ENCODE results near the gene STEEP1.

STEEP1 gene

GRCh38 chrX:119565107-119565663, at the start of gene STEEP1:
TSS of gene STEEP1 (minus strand) at chrX:119565409. CDS start at chrX:119565355, 54 bp downstream.
- in situ Hi-C loops (cut with HindIII; ENCODE audit: low pct_ligation_motif_present, low pct_unique_long_range_greater_than_20kb, low sequenced_read_pairs): no loop called here
- DNase-seq: peak; percentile 83

DNA sequence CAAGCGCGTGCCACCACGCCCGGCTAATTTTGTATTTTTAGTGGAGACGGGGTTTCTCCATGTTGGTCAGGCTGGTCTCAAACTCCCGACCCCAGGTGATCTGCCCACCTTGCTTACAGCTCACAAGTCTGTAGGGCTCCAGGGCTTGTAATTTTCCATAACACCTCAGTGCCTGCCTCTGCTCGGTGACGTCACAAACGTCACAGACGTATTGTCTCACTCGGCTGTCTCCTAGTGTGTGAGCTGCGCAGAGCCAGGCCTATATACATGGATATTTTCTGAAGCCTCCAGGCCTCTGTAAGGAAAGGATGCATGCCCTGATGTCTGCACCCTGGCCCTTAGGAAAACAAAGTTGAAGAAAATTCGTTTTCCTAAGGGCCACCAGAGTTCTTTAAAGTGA, 49.6 kb upstream of the STEEP1 start:
- in situ Hi-C loops (cut with HindIII; ENCODE audit: low pct_ligation_motif_present, low pct_unique_long_range_greater_than_20kb, low sequenced_read_pairs): no loop called here
- no peak for DNase-seq

- DNase-seq: no peak
- in situ Hi-C loops (cut with HindIII; ENCODE audit: low pct_ligation_motif_present, low pct_unique_long_range_greater_than_20kb, low sequenced_read_pairs): no loop called here
Observed at GRCh38 chrX:119607018-119607389, 41.8 kb upstream of the STEEP1 start.

DNA sequence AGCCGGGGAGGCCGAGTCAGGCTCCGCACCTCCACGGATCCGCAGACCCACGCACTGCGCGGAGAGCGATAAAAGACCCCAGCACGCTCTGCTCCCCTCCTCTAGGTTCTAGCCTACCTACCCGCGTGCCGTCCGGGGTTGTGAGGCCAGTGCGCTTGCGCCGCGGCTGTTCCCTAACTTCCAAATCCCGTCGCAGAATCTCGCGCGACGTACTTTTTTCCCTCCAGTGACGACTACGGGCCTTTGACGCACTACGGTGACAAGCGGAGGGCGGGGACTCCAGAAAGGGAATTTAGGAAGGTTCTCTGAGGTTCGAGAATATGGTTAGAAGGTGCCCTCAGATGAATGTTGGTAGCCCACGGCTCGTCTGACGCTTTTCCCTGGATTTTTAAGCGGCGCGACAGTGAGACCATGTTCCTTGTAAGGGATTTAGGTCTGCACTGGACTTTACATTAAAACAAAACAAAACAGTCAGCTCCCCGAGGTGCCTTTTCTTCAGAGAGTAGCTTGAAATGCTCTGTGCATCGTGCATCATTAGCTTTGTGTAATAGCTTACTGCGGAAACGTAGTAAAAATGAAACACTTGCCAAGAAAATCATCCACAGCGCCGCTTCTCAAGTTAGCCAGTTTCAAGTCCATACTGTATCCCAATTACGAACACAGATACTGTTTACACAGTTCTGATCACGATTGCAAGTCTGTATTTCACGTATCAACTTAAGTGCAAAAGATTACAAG, 41.2 kb upstream of the STEEP1 start, which contains the start of gene NKRF:
Gene NKRF (minus strand): TSS at position 145 of the 738 bp plus-strand sequence.
- in situ Hi-C loops (cut with HindIII; ENCODE audit: low pct_ligation_motif_present, low pct_unique_long_range_greater_than_20kb, low sequenced_read_pairs): no loop called here
- DNase-seq: peak; percentile 84

GRCh38 chrX:119605464-119606279, 40.5 kb upstream of the STEEP1 start:
- DNase-seq: peak; percentile 11
- in situ Hi-C loops (cut with HindIII; ENCODE audit: low pct_ligation_motif_present, low pct_unique_long_range_greater_than_20kb, low sequenced_read_pairs): no loop called here

GRCh38 chrX:119604766-119605463, 39.7 kb upstream of the STEEP1 start:
- in situ Hi-C loops (cut with HindIII; ENCODE audit: low pct_ligation_motif_present, low pct_unique_long_range_greater_than_20kb, low sequenced_read_pairs): no loop called here
- DNase-seq: no peak

DNA sequence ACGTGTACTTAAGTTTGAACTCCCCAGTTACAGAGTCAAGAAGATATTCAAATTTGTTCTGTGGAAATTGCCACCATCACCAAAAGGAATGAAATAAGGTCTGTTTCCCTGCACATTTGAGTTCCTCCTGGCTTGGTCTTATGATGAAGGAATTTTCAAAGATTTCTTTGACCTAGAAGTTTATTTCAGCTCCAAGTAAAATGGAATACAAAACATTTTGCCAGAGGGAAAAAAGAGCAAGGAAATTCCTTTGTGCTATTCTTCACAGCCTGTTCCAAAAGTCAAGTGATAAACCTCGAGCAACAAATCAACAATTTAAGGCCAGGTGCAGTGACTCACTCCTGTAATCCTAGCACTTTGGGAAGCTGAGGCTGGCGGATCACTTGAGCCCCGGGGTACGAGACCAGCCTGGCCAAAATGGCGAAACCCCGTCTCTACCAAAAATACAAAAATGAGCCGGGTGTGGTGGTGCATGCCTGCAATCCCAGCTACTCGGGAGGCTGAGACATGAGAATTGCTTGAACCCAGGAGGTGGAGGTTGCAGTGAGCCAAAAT, 37.6 kb upstream of the STEEP1 start:
- in situ Hi-C loops (cut with HindIII; ENCODE audit: low pct_ligation_motif_present, low pct_unique_long_range_greater_than_20kb, low sequenced_read_pairs): no loop called here
- no peak for DNase-seq

DNA sequence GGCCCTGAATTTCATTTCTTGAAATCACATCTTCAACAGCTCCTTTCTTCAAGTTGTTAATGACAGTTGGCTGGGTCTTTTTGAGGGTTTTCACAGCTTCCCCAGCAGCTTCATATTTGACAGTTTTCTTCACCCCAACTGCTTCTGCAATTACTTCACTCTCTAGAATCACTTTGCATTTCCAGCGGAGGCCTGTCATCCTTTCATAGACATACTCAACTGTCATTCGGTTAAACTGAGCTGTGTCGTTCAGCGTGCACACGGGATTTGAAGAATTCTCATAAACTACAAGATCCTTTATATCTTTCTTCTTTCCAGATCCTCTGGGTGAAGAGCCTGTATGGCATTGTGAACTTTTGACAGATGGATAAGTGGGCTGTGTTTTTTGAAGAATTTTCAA, 24.6 kb upstream of the STEEP1 start:
- no peak for DNase-seq
- in situ Hi-C loops (cut with HindIII; ENCODE audit: low pct_ligation_motif_present, low pct_unique_long_range_greater_than_20kb, low sequenced_read_pairs): no loop called here

DNA sequence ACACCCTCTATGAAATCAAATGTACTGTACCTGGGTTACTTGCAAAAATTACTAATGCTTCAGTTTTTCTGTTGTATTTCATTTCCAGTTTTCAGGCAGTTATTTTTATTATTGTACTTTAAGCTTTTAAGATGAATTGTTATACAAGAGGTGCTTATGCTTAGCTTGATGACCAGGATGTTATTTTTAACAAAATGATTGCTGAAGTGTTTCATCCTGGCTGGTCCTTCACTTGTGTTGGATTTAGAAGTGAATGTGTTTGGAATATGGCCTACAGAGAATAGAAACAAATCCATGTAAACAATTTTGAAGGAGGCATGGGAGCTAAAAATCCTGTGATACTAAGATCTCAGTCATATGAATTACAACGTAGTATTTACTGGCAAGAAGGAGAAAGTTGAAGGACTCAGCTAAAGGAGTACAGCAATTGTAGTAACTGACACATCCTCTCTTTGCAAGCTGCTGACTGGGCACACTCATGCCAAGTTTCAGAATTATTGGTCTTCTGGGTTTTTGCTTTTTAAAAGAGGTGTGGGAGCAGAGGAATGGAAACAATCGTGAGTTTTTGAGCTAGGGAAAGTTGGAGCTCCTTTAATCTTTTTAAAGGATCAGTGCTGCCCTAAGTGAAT, 18.3 kb upstream of the STEEP1 start:
- in situ Hi-C loops (cut with HindIII; ENCODE audit: low pct_ligation_motif_present, low pct_unique_long_range_greater_than_20kb, low sequenced_read_pairs): no loop called here
- no peak for DNase-seq

- in situ Hi-C loops (cut with HindIII; ENCODE audit: low pct_ligation_motif_present, low pct_unique_long_range_greater_than_20kb, low sequenced_read_pairs): no loop called here
- no peak for DNase-seq
Observed at GRCh38 chrX:119579414-119579813, 14.2 kb upstream of the STEEP1 start.

DNA sequence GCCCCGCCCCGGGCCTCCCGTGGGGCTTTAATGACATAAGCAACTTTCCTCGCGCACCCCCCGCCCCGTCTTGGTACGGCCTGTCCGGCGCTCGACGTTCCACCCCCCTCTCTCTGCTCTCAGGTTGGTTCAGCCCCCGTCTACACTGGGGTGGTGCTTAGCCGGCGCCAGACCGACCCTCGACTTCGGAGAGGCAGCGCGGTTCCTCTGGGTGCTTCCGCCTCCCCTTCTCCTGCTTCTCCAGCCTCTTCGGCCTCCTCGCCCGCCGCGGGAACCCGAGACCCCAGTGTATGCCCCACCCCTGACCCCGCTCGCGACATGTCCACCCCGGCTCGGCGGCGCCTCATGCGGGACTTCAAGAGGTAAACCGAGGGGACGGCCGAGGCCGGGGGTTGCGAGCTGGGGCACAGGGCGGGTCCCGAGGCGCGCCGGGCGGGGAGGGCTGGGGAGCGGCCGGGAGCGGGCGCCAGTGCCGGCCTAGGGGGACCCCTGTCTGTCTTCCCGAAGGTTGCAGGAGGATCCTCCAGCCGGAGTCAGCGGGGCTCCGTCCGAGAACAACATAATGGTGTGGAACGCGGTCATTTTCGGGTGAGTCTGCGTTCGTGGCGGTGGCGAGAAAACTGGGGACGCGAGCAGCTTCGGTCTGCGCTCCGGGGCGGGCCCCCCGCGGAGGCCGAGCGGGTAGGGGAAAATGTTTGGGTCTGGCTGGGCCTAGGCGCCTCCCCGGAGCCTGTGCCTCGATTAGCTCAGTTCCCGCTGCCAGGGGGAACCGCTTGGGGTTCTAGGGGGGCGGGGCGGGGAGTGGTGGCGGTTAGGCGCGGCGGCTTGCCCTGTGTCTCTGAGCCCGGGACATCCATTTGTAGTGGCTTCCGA, 9.4 kb upstream of the STEEP1 start, which contains the start of gene UBE2A:
Gene UBE2A (plus strand): TSS at position 170 of the 873 bp plus-strand sequence. CDS start 149 bp downstream, at position 319.
- in situ Hi-C loops (cut with HindIII; ENCODE audit: low pct_ligation_motif_present, low pct_unique_long_range_greater_than_20kb, low sequenced_read_pairs): no loop called here
- DNase-seq: peak; percentile 82

- in situ Hi-C loops (cut with HindIII; ENCODE audit: low pct_ligation_motif_present, low pct_unique_long_range_greater_than_20kb, low sequenced_read_pairs): no loop called here
- DNase-seq: peak; percentile 52
Observed at GRCh38 chrX:119573840-119574393, 8.7 kb upstream of the STEEP1 start.

- DNase-seq: no peak
- in situ Hi-C loops (cut with HindIII; ENCODE audit: low pct_ligation_motif_present, low pct_unique_long_range_greater_than_20kb, low sequenced_read_pairs): no loop called here
Observed at GRCh38 chrX:119573222-119573621, 8.0 kb upstream of the STEEP1 start.

DNA sequence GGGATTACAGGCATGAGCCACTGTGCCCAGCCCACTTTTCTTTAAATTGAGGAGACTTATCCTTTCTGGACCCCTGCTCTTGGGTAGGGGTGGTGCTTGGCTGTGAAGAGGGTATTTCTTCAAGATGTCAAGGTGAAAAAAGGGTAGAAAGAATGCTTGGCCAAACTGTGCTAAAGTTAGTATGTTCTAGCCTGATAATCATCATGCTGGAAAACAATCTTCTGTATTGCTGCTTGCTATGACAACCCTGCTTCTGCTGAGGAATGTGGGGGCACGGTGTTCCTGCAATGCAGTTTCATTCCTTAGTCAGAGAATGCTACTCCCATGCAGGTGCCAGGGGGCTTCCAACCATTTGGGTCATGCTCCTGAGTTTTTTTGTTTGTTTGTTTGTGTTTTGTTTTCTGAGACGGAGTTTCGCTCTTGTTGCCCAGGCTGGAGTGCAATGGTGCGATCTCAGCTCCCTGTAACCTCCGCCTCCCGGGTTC, 5.2 kb upstream of the STEEP1 start:
- in situ Hi-C loops (cut with HindIII; ENCODE audit: low pct_ligation_motif_present, low pct_unique_long_range_greater_than_20kb, low sequenced_read_pairs): no loop called here
- no peak for DNase-seq

GRCh38 chrX:119552508-119552907, 12.7 kb downstream of the STEEP1 start:
- no peak for DNase-seq
- in situ Hi-C loops (cut with HindIII; ENCODE audit: low pct_ligation_motif_present, low pct_unique_long_range_greater_than_20kb, low sequenced_read_pairs): no loop called here

GRCh38 chrX:119549327-119550016, 15.7 kb downstream of the STEEP1 start:
- in situ Hi-C loops (cut with HindIII; ENCODE audit: low pct_ligation_motif_present, low pct_unique_long_range_greater_than_20kb, low sequenced_read_pairs): no loop called here
- DNase-seq: no peak

All from ACHN (cell line).